ENCODE data around the gene HOXC9. TPM values are rescaled to one million over a fixed set of nuclear protein-coding genes. Genes with fewer than 3 reads are reported as not detected.

HOXC9 gene
- total and polyA plus RNA-seq, 2 of the 4 experiments (the other 2 are of a cell fraction): 0.26 TPM; not detected in 1

GRCh38 chr12:54019091-54019811, 19.3 kb downstream of the HOXC9 start:
- dilution Hi-C loops (cut with HindIII; ENCODE audit: low sequenced_read_pairs, unreplicated experiment): no loop called here
- TF ChIP-seq MAZ (IDR thresholded peaks at IDR 0.05; ENCODE audit: borderline replicate concordance, low read depth, low read length) (no peak), CTCF (conservative IDR thresholded peaks at IDR 0.05; ENCODE audit: low read depth, low read length) (no peak), CHD1 (IDR thresholded peaks at IDR 0.05; ENCODE audit: low read depth, low read length) (no peak), SMC3 (IDR thresholded peaks at IDR 0.05; ENCODE audit: low read depth, low read length) (no peak), BHLHE40 (IDR thresholded peaks at IDR 0.05; ENCODE audit: low read depth, low read length) (no peak), RCOR1 (IDR thresholded peaks at IDR 0.05; ENCODE audit: insufficient replicate concordance, low read length) (no peak), RAD21 (IDR thresholded peaks at IDR 0.05; ENCODE audit: low read length) (no peak), POLR2A (IDR thresholded peaks at IDR 0.05; ENCODE audit: low read depth, low read length) (no peak), MAFK (IDR thresholded peaks at IDR 0.05; ENCODE audit: low read depth, low read length) (no peak), FOS (IDR thresholded peaks at IDR 0.05; ENCODE audit: low read depth, low read length) (no peak), CEBPB (IDR thresholded peaks at IDR 0.05; ENCODE audit: low read depth, low read length) (no peak), MXI1 (IDR thresholded peaks at IDR 0.05; ENCODE audit: borderline replicate concordance, low read depth, low read length) (no peak)
- TF ChIP-seq, protein P1, sequence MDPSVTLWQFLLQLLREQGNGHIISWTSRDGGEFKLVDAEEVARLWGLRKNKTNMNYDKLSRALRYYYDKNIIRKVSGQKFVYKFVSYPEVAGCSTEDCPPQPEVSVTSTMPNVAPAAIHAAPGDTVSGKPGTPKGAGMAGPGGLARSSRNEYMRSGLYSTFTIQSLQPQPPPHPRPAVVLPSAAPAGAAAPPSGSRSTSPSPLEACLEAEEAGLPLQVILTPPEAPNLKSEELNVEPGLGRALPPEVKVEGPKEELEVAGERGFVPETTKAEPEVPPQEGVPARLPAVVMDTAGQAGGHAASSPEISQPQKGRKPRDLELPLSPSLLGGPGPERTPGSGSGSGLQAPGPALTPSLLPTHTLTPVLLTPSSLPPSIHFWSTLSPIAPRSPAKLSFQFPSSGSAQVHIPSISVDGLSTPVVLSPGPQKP (IDR thresholded peaks at IDR 0.05; ENCODE audit: borderline replicate concordance, low read depth, low read length): no peak

More at GRCh38 chr12:54019091-54019811, 19.3 kb downstream of the HOXC9 start:
- no peaks in the 10 kb centered on the region for H3K79me1 ChIP-seq (ENCODE audit: low read depth in 1 of 2, low read length in 2 of 2)
- no peaks in the 10 kb centered on the region for H4K20me1 ChIP-seq (ENCODE audit: insufficient read depth, low read length)
- H3K23ac ChIP-seq (ENCODE audit: low read depth, low read length): no peak overlapping the region
- no peak overlapping the region for H2AK9ac ChIP-seq (replicated peaks; ENCODE audit: low read depth, low read length, poor library complexity)
- H4K8ac ChIP-seq (ENCODE audit: low read depth in 2 of 2, low read length in 2 of 2): no peak overlapping the region
- H3K4me2 ChIP-seq (ENCODE audit: low read depth, low read length): no peak overlapping the region
- ChIA-PET POLR2A (ENCODE audit: unreplicated experiment) (no interaction called here), CTCF (no interaction called here)
- H3K18ac ChIP-seq (ENCODE audit: low read depth, low read length): no peak overlapping the region
- DNase-seq (no peak), ATAC-seq (ENCODE audit: low read depth) (no peak)
- 21% methylated on average over 6 of the region's 43 CpGs; no CpG with 5 or more reads in 1 of the 2 experiments for WGBS, 2 experiments (ENCODE audit: extremely low coverage in 2 of 2, insufficient read length in 1 of 2)
- BruUV-seq (replicated peaks): no TSS peak
- no peak overlapping the region for H4K91ac ChIP-seq (ENCODE audit: insufficient read depth, low read depth, low read length)
- H3K9me3 ChIP-seq (ENCODE audit: control insufficient read depth, insufficient read depth, low read length): peaks cover 4% of the 10 kb centered on the region
- peaks cover 87% of the 10 kb centered on the region for H3K27me3 ChIP-seq (ENCODE audit: control insufficient read depth, insufficient read depth, low read length)
- H3K9me1 ChIP-seq (ENCODE audit: insufficient read depth, low read length): no peaks in the 10 kb centered on the region
- in situ Hi-C loops (cut with MboI; ENCODE audit: low sequenced_read_pairs) (no loop called here), intact Hi-C loops (cut with micrococcal nuclease) (no loop called here)
- no peak overlapping the region for H2BK120ac ChIP-seq (ENCODE audit: low read depth, low read length)
- no peak overlapping the region for H3K14ac ChIP-seq (replicated peaks; ENCODE audit: low read depth, low read length)
- no peak overlapping the region for H2BK20ac ChIP-seq (ENCODE audit: low read depth, low read length)
- H3K36me3 ChIP-seq (ENCODE audit: control insufficient read depth, insufficient read depth, low read length): no peaks in the 10 kb centered on the region
- no peak overlapping the region for H2AK5ac ChIP-seq (ENCODE audit: low read depth, low read length)
- no peak overlapping the region for H2AFZ ChIP-seq (replicated peaks; ENCODE audit: low read length, poor library complexity)
- H4K5ac ChIP-seq (ENCODE audit: low read depth, low read length): no peak overlapping the region
- H3K4me1 ChIP-seq (ENCODE audit: control insufficient read depth, insufficient read depth, low read length): no peaks in the 10 kb centered on the region
- no peak overlapping the region for H3K27ac ChIP-seq (ENCODE audit: insufficient read depth, low read length)
- no peak overlapping the region for H2BK5ac ChIP-seq (ENCODE audit: low read depth, low read length, poor library complexity, severe bottlenecking)
- no peak overlapping the region for H3K4me3 ChIP-seq (ENCODE audit: insufficient read depth, low read depth, low read length)
- H2BK15ac ChIP-seq (ENCODE audit: low read depth, low read length): no peak overlapping the region
- H3K56ac ChIP-seq (ENCODE audit: extremely low read depth, insufficient read depth, low read length): no peak overlapping the region
- H3K9ac ChIP-seq (ENCODE audit: low read depth, low read length): no peak overlapping the region
- no peak overlapping the region for H3K4ac ChIP-seq (ENCODE audit: low read depth, low read length)
